Osteocyte (in vitro differentiated cells): ENCODE measurements around the gene KCNQ2. TPM values are rescaled to one million over a fixed set of nuclear protein-coding genes. Genes with fewer than 3 reads are reported as not detected.

Source experiments
- DNase-seq: peaks from one replicate; pipeline ENCODE4 v3.0.0; 2021; ENCODE audit warnings: mixed read lengths; ENCODE audit not compliant: unreplicated experiment; ENCODE audit errors: extremely low spot score
- H3K27ac Mint-ChIP-seq: one replicate; pipeline ENCODE4 v1.8.0; 2021; ENCODE audit warnings: mild to moderate bottlenecking, mixed read lengths; ENCODE audit not compliant: unreplicated experiment
- H3K27me3 Mint-ChIP-seq: one replicate; pipeline ENCODE4 v1.8.0; 2021; ENCODE audit warnings: mixed read lengths; ENCODE audit not compliant: unreplicated experiment
- H3K36me3 Mint-ChIP-seq: one replicate; pipeline ENCODE4 v1.8.0; 2021; ENCODE audit warnings: mixed read lengths; ENCODE audit not compliant: unreplicated experiment
- H3K4me1 Mint-ChIP-seq: one replicate; pipeline ENCODE4 v1.8.0; 2021; ENCODE audit warnings: mixed read lengths; ENCODE audit not compliant: unreplicated experiment
- H3K4me3 Mint-ChIP-seq: one replicate; pipeline ENCODE4 v1.8.0; 2021; ENCODE audit warnings: mild to moderate bottlenecking, moderate library complexity, mixed read lengths; ENCODE audit not compliant: unreplicated experiment
- H3K9me3 Mint-ChIP-seq: one replicate; pipeline ENCODE4 v1.8.0; 2021; ENCODE audit warnings: mixed read lengths; ENCODE audit not compliant: unreplicated experiment
- total RNA-seq: library from RNA; stranded (reverse); gene quantifications from 2 replicates; pipeline ENCODE4 v1.2.1, GENCODE V29; 2021
- TF ChIP-seq, protein P1 (sequence below): fragments of 200-600 bp; sonication (generic); IDR thresholded peaks from 2 replicates; pipeline ENCODE4 v1.5.0; 2021; ENCODE audit warnings: antibody characterized with exemption, mild to moderate bottlenecking, moderate library complexity

Gene KCNQ2
- total RNA-seq, 1 donor from 2014 or later: not detected

DNA sequence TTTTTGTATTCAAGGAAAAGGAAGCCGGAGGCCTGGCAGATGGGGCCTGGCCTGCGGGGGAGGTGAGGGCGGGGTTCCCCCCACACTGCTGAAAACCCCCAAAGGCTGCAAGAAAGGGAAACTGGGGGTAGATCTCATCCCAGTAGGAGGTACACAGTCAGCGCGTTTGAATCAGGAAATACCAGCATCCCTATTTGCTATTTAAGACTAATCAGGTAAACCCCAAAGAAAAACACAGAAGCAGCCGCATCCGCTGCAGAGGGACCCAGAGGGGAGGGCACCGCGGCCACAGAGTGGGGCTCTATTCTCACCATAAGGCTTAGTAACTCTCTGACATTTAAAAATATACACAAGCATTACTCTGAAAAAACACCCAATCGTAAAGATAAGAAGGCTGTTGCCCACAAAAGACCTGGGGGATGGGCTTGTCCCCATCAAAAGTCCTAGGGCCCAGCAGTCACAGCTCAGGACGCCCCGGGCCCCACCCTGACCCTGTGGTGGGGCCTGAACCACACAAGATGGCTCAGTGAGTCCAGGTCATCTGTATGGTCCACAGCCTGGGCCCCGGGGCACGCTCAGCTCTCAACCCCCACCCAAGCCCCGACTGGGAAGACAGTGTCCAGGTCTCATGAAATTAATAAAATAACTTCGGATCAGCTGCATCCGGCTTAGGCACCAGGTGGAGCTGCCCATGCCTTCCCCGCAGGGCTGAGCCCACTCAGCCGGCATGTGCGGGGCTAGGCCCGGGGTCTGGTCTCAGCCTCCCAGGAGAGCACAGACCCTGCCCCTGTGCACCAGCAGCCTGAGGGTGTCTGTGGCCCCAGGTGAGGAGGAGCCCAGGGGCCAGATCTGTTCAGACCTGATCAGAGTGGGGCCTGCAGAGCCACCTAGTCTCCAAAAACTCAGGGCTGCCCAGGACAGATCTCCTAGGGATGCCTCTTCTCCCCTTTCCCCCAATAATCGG, 31.0 kb downstream of the KCNQ2 start:
- TF ChIP-seq, protein P1, sequence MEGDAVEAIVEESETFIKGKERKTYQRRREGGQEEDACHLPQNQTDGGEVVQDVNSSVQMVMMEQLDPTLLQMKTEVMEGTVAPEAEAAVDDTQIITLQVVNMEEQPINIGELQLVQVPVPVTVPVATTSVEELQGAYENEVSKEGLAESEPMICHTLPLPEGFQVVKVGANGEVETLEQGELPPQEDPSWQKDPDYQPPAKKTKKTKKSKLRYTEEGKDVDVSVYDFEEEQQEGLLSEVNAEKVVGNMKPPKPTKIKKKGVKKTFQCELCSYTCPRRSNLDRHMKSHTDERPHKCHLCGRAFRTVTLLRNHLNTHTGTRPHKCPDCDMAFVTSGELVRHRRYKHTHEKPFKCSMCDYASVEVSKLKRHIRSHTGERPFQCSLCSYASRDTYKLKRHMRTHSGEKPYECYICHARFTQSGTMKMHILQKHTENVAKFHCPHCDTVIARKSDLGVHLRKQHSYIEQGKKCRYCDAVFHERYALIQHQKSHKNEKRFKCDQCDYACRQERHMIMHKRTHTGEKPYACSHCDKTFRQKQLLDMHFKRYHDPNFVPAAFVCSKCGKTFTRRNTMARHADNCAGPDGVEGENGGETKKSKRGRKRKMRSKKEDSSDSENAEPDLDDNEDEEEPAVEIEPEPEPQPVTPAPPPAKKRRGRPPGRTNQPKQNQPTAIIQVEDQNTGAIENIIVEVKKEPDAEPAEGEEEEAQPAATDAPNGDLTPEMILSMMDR: no peak
- no peaks in the 10 kb centered on the region for H3K36me3 Mint-ChIP-seq
- H3K27ac Mint-ChIP-seq: no peak overlapping the region
- no peak overlapping the region for H3K4me3 Mint-ChIP-seq
- H3K4me1 Mint-ChIP-seq: no peaks in the 10 kb centered on the region
- no peaks in the 10 kb centered on the region for H3K27me3 Mint-ChIP-seq
- H3K9me3 Mint-ChIP-seq: no peaks in the 10 kb centered on the region
- no peak for DNase-seq

DNA sequence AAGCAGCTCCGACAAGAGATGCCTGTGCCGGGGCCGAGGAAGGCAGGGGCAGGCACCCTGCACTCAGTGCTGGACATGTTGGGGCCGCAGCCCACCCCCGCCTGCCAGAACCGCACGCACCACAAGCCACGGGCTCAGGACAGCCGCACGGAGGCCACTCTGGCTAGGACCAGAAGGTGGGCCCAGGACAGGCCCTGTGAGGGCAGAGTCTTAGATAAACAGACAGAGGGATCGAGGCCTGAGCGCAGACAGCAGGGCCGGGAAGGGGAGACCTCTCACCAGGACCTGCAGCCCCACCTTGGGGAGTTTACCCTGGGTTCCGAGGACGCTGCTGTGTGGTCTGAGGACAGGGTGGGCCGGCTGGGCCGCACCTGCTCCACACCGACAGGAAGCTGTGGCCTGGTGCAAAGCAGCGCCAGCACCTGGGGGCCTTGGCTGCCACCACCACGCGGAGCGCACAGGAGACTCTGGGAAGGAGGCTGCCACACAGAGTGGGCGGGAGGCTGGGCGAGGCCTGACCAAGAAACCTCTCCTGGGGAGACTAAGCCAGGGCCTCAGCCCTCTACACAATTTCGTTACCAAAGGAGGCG, 32.0 kb downstream of the KCNQ2 start:
- Mint-ChIP-seq H3K36me3 (no peaks in the 10 kb centered on the region), H3K4me3 (no peak overlapping the region), H3K9me3 (no peaks in the 10 kb centered on the region), H3K4me1 (no peaks in the 10 kb centered on the region), H3K27ac (no peak overlapping the region), H3K27me3 (no peaks in the 10 kb centered on the region)
- TF ChIP-seq, protein P1: no peak
- DNase-seq: no peak

DNA sequence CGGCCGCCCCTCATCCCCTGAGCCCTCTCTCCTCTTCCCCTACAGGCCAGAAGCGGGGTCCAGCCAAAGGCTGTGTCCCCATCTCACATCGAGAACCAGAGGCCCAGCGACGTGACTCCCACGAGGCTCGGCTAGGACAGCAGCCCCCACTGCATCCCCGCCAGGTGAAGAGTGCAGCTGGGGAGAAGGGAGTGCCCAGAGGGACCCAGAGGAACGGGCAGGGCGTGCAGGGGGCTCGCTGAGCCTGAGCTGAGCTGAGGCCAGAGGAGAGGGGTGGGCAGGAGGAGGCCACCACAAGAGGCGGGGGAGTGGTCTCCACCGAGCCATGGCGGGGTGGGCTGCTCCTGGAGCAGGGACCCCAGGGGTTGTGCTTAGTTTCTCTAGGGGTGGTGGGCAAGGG, 32.6 kb downstream of the KCNQ2 start:
- Mint-ChIP-seq H3K4me1 (no peaks in the 10 kb centered on the region), H3K4me3 (no peak overlapping the region), H3K9me3 (no peaks in the 10 kb centered on the region), H3K27me3 (no peaks in the 10 kb centered on the region), H3K36me3 (no peaks in the 10 kb centered on the region), H3K27ac (no peak overlapping the region)
- TF ChIP-seq, protein P1: no peak
- DNase-seq: no peak

DNA sequence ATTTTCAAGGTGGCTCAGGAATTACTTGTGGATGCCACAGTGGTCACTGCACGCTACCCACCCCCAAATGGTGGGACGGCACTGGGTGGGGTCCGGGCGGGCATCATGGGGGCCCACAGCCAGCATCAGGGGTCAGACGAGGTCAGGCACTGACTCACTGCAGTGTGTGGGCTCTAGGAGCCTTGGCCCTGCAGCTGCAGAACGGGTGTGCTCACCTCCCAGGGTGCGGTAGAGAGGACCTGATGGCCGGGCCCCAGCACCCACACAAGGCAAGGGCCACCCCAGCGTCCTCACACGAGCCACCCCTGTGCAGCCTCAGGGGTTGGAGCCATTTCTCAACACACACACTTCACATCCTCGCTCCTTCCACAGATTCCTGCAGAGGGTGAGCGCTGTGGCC, 34.3 kb downstream of the KCNQ2 start:
- no peaks in the 10 kb centered on the region for H3K36me3 Mint-ChIP-seq
- TF ChIP-seq, protein P1: no peak
- DNase-seq: no peak
- H3K27me3 Mint-ChIP-seq: no peaks in the 10 kb centered on the region
- no peak overlapping the region for H3K27ac Mint-ChIP-seq
- no peaks in the 10 kb centered on the region for H3K9me3 Mint-ChIP-seq
- no peaks in the 10 kb centered on the region for H3K4me1 Mint-ChIP-seq
- H3K4me3 Mint-ChIP-seq: no peak overlapping the region

DNA sequence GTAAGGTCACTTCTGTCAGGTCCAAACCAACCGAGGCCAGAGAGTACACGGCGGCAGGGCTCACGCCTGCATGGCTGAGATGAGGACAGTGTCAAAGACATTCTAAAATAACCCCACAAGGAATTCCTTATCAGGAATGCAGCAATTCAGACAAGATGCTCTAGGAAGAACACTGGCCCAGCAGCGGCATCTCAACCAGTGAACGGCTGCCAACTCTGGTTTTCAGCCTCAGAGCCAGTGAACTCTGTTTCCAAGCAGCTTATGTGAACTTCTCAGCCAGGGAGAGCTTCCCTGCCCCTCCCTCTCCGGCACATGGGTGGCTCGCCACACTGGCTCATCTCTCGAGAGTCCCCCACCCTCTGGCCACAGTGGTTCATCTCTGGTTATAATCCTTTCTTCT, 36.9 kb downstream of the KCNQ2 start:
- H3K4me1 Mint-ChIP-seq: no peaks in the 10 kb centered on the region

More for the DNA sequence above, 36.9 kb downstream of the KCNQ2 start:
- Mint-ChIP-seq H3K4me3 (no peak overlapping the region), H3K9me3 (no peaks in the 10 kb centered on the region), H3K36me3 (no peaks in the 10 kb centered on the region), H3K27ac (no peak overlapping the region), H3K27me3 (no peaks in the 10 kb centered on the region)
- TF ChIP-seq, protein P1: no peak
- no peak for DNase-seq
